Fibroblast of lung (primary cell): ENCODE data around the gene SLC37A1. TPM values are rescaled to one million over a fixed set of nuclear protein-coding genes. Genes with fewer than 3 reads are reported as not detected.

Experiments used
- DNase-seq, 2 donors: peaks; one replicate each; pipeline versions ENCODE4 v3.0.0 to v3.0.0-alpha.2; 2010; ENCODE audit warnings: low read depth in 2 of 2
- H2AFZ ChIP-seq: 2 replicates; pipeline ENCODE4 v1.5.1; 2012; ENCODE audit warnings: low read length, control low read depth, inconsistent platforms
- H3K27ac ChIP-seq: 2 replicates; pipeline ENCODE4 v1.5.1; 2011; ENCODE audit warnings: low read length, control low read depth; ENCODE audit not compliant: insufficient read depth
- H3K27me3 ChIP-seq: 2 replicates; pipeline ENCODE4 v1.5.1; 2011; ENCODE audit warnings: mild to moderate bottlenecking, low read length; ENCODE audit not compliant: control insufficient read depth, insufficient read depth
- H3K36me3 ChIP-seq: 2 replicates; pipeline ENCODE4 v1.5.1; 2011; ENCODE audit warnings: low read length; ENCODE audit not compliant: control insufficient read depth, insufficient read depth
- H3K4me1 ChIP-seq: 2 replicates; pipeline ENCODE4 v1.5.1; 2011; ENCODE audit warnings: low read length; ENCODE audit not compliant: control insufficient read depth, insufficient read depth; ENCODE audit errors: extremely low read depth
- H3K4me2 ChIP-seq: 2 replicates; pipeline ENCODE4 v1.5.1; 2011; ENCODE audit warnings: low read length, control low read depth; ENCODE audit not compliant: insufficient read depth; ENCODE audit errors: extremely low read depth
- H3K4me3 ChIP-seq, 4 experiments: fragments of 200-600 bp in 1 of 4; sonication (generic) in 1 of 4; replicated peaks in 1 of 4; 2 replicates each; pipeline ENCODE4 v1.5.1; 2011 to 2016; ENCODE audit warnings: low read length in 4 of 4, low read depth in 3 of 4, mild to moderate bottlenecking in 3 of 4, control low read depth in 2 of 4, inconsistent platforms in 1 of 4, mixed read lengths in 1 of 4; ENCODE audit not compliant: insufficient read depth in 1 of 4; ENCODE audit errors: control extremely low read depth in 1 of 4
- H3K79me2 ChIP-seq: 2 replicates; pipeline ENCODE4 v1.5.1; 2012; ENCODE audit warnings: mild to moderate bottlenecking, low read length, inconsistent platforms; ENCODE audit not compliant: control insufficient read depth, insufficient read depth
- H3K9ac ChIP-seq: 2 replicates; pipeline ENCODE4 v1.5.1; 2011; ENCODE audit warnings: mild to moderate bottlenecking, low read length, control low read depth; ENCODE audit not compliant: insufficient read depth
- H3K9me3 ChIP-seq: 2 replicates; pipeline ENCODE4 v1.5.1; 2012; ENCODE audit warnings: low read depth, low read length; ENCODE audit not compliant: control insufficient read depth, insufficient read depth
- H4K20me1 ChIP-seq: 2 replicates; pipeline ENCODE4 v1.5.1; 2011; ENCODE audit warnings: low read length; ENCODE audit not compliant: control insufficient read depth, insufficient read depth; ENCODE audit errors: extremely low read depth
- CTCF ChIP-seq, 2 donors: IDR thresholded peaks in 1 of 2; conservative IDR thresholded peaks in 1 of 2; 1 replicate in 1 of 2; 2 replicates in 1 of 2; pipeline ENCODE4 v1.5.1; 2011 to 2012; ENCODE audit warnings: low read length in 2 of 2, control low read depth in 1 of 2, inconsistent platforms in 1 of 2, low read depth in 1 of 2, mild to moderate bottlenecking in 1 of 2
- EZH2 ChIP-seq: IDR thresholded peaks from 2 replicates; pipeline ENCODE4 v1.5.1; 2012; ENCODE audit warnings: low read length, control low read depth, mild to moderate bottlenecking; ENCODE audit errors: missing control alignments
- polyA plus RNA-seq, 2 donors: library from polyadenylated mRNA; depleted of rRNA in 1 of 2; stranded (reverse) in 1 of 2; unstranded in 1 of 2; fragments of >200 nt; gene quantifications; 2 replicates each; pipeline ENCODE4 v1.2.1, GENCODE V29; 2011 to 2012; ENCODE audit warnings: missing spikeins in 1 of 2
- total RNA-seq: library from RNA; depleted of rRNA; stranded (reverse); fragments of >200 nt; gene quantifications from 2 replicates; pipeline ENCODE4 v1.2.1, GENCODE V29; 2014

SLC37A1 gene
- total and polyA plus RNA-seq, 2 donors (not counting 1 experiment from before 2014, with no cell fraction given) = 0.42 to 6.4 TPM

GRCh38 chr21:42490720-42491119 lies 22.9 kb upstream of the SLC37A1 start:
- Histone ChIP-seq H3K27ac (no peak overlapping the region), H3K4me2 (no peak overlapping the region), H3K9ac (no peak overlapping the region), H3K4me3 (no peak overlapping the region), H3K9me3 (no peaks in the 10 kb centered on the region), H3K4me1 (no peaks in the 10 kb centered on the region), H3K27me3 (peaks cover 12% of the 10 kb centered on the region), H3K79me2 (no peaks in the 10 kb centered on the region), H4K20me1 (no peaks in the 10 kb centered on the region), H3K36me3 (no peaks in the 10 kb centered on the region), H2AFZ (no peak overlapping the region)
- TF ChIP-seq CTCF (conservative IDR thresholded peaks at IDR 0.05 in 1 of 2, IDR thresholded peaks at IDR 0.05 in 1 of 2; ENCODE audit: low read depth in 1 of 2, low read length in 2 of 2) = no peak
- TF ChIP-seq EZH2 = no peak
- no peak for DNase-seq

GRCh38 chr21:42491328-42491727 lies 22.3 kb upstream of the SLC37A1 start:
- Histone ChIP-seq H3K9me3 (no peaks in the 10 kb centered on the region), H4K20me1 (no peaks in the 10 kb centered on the region), H3K27ac (no peak overlapping the region), H3K27me3 (peaks cover 8% of the 10 kb centered on the region), H3K4me1 (no peaks in the 10 kb centered on the region), H3K4me3 (no peak overlapping the region), H3K9ac (no peak overlapping the region), H3K79me2 (no peaks in the 10 kb centered on the region), H3K36me3 (no peaks in the 10 kb centered on the region), H3K4me2 (no peak overlapping the region), H2AFZ (no peak overlapping the region)
- DNase-seq = no peak
- no peak for TF ChIP-seq CTCF (conservative IDR thresholded peaks at IDR 0.05 in 1 of 2, IDR thresholded peaks at IDR 0.05 in 1 of 2; ENCODE audit: low read depth in 1 of 2, low read length in 2 of 2)
- no peak for TF ChIP-seq EZH2

- H2AFZ ChIP-seq = no peak overlapping the region
- TF ChIP-seq EZH2 = no peak
- no peak for TF ChIP-seq CTCF (conservative IDR thresholded peaks at IDR 0.05 in 1 of 2, IDR thresholded peaks at IDR 0.05 in 1 of 2; ENCODE audit: low read depth in 1 of 2, low read length in 2 of 2)
- no peak for DNase-seq
- H4K20me1 ChIP-seq = no peaks in the 10 kb centered on the region
- no peaks in the 10 kb centered on the region for H3K36me3 ChIP-seq
- no peak overlapping the region for H3K27ac ChIP-seq
- no peaks in the 10 kb centered on the region for H3K9me3 ChIP-seq
- no peak overlapping the region for H3K4me3 ChIP-seq
- no peaks in the 10 kb centered on the region for H3K4me1 ChIP-seq
- H3K27me3 ChIP-seq = peaks cover 4% of the 10 kb centered on the region
- H3K9ac ChIP-seq = no peak overlapping the region
- H3K79me2 ChIP-seq = no peaks in the 10 kb centered on the region
- no peak overlapping the region for H3K4me2 ChIP-seq
Measured at GRCh38 chr21:42492201-42492600, 21.5 kb upstream of the SLC37A1 start.
